Ovary (tissue), 9 donors: ENCODE measurements around the gene TRPM3. TPM values are rescaled to one million over a fixed set of nuclear protein-coding genes. Genes with fewer than 3 reads are reported as not detected.

Experiments used
- DNase-seq, 5 donors: peaks; one replicate each; pipeline ENCODE4 v3.0.0-alpha.2; 2019 to 2020
- H3K27ac ChIP-seq, 2 donors: fragments of 200-600 bp; one replicate each; pipeline versions ENCODE4 v1.5.1 to v1.8.0; 2019 to 2022
- H3K27me3 ChIP-seq: fragments of 200-600 bp; one replicate; pipeline ENCODE4 v1.8.0; 2022
- H3K36me3 ChIP-seq: fragments of 200-600 bp; sonication (generic); one replicate; pipeline ENCODE4 v1.5.1; 2019
- H3K4me1 ChIP-seq: one replicate; pipeline ENCODE4 v1.8.1; 2013; ENCODE audit warnings: mild to moderate bottlenecking, moderate library complexity; ENCODE audit not compliant: insufficient read depth
- H3K4me3 ChIP-seq: fragments of 200-600 bp; sonication (generic); one replicate; pipeline ENCODE4 v1.5.1; 2017
- H3K9me3 ChIP-seq, 2 donors: fragments of 200-600 bp in 1 of 2; sonication (generic) in 1 of 2; one replicate each; pipeline versions ENCODE4 v1.5.1 to v1.8.1; 2013 to 2019; ENCODE audit warnings: mild to moderate bottlenecking in 1 of 2, moderate library complexity in 1 of 2
- CTCF ChIP-seq, 3 donors: fragments of 450-650 bp in 2 of 3; fragments of 200-600 bp in 1 of 3; IDR thresholded peaks; one replicate each; pipeline versions ENCODE4 v1.5.1 to v1.8.0; 2016 to 2022; ENCODE audit warnings: antibody characterized with exemption in 3 of 3, mild to moderate bottlenecking in 1 of 3
- EP300 ChIP-seq: sonication (generic); formaldehyde crosslinking; IDR thresholded peaks from one replicate; pipeline ENCODE4 v1.6.1; 2017; ENCODE audit warnings: antibody characterized with exemption
- POLR2A ChIP-seq: fragments of 450-650 bp; IDR thresholded peaks from one replicate; pipeline ENCODE4 v1.6.1; 2017; ENCODE audit warnings: antibody characterized with exemption, mild to moderate bottlenecking, moderate library complexity
- WGBS, 3 donors: extraction: QIAGEN DNeasy Blood & Tissue Kit in 1 of 3; methylation state at CpG; one replicate each; pipeline versions ENCODE4 v1.1.5 to v1.1.7; 2013 to 2017; 5-methylcytosine and 5-hydroxymethylcytosine counted together
- intact Hi-C, 4 donors: fragments of 100-400 bp; cut with DNase I; formaldehyde crosslinking; loops; one replicate each; pipeline versions ENCODE4 v1.11.0 to v1.15.1; 2022 to 2023
- polyA plus RNA-seq, 2 donors: library from polyadenylated mRNA; stranded (reverse); fragments of 200-250 nt in 1 of 2; fragments of 350-450 nt in 1 of 2; fragmentation: Illumina TruSeq in 1 of 2; extraction: RNeasy Lipid Tissue Mini Kit (QIAGEN cat#74804) in 1 of 2; gene quantifications; one replicate each; pipeline ENCODE4 v1.2.3, GENCODE V29; 2013 to 2014
- total RNA-seq, 7 donors: library from RNA; depleted of rRNA in 2 of 7; stranded (reverse); fragments of >200 nt in 2 of 7; fragmentation: NEBNext Ultra II Directional in 3 of 7; extraction: Animal tissue kit (Norgen Biotek cat#: 25700) in 3 of 7; gene quantifications; one replicate each; pipeline versions ENCODE4 v1.1.0 to v1.2.4, GENCODE V29; 2016 to 2023
- donor health status: DM: no; HTN: no; CAD: no; lungs with moderate emphysema.
- donor health status: DM: no; HTN: no; CAD: no.
- donor health status: Bipolar disorder and iron deficiency.
- donor health status: DM: yes; HTN: yes; CAD: no.
- donor health status: DM: no; HTN: no; CAD: no.
- donor health status: DM: yes; HTN: yes; CAD: no.

Gene TRPM3
- total and polyA plus RNA-seq, 9 donors, result 0.80 to 18.5 (median 4.6) TPM

GRCh38 chr9:70586476-70586875 lies 534.9 kb downstream of the TRPM3 start:
- TF ChIP-seq CTCF (IDR thresholded peaks at IDR 0.05), result no peak
- no peak for TF ChIP-seq EP300
- TF ChIP-seq POLR2A, result no peak
- 36 to 50% (median 43%) methylated on average over 4 of the region's 4 CpGs for WGBS, 3 donors
- H3K4me3 ChIP-seq, result no peak overlapping the region
- intact Hi-C loops, result loop anchor here in 1 of 4 donors (5.0 kb wide), 1 partner anchor 169 kb away; no protein-coding TSS in a partner anchor
- H3K27me3 ChIP-seq, result no peaks in the 10 kb centered on the region
- no peak for DNase-seq
- H3K27ac ChIP-seq, result no peak overlapping the region
- H3K9me3 ChIP-seq, result no peaks in the 10 kb centered on the region
- peaks cover 6% of the 10 kb centered on the region for H3K4me1 ChIP-seq
- no peaks in the 10 kb centered on the region for H3K36me3 ChIP-seq

GRCh38 chr9:70581955-70582350 lies 539.5 kb downstream of the TRPM3 start:
- Histone ChIP-seq H3K27me3 (no peaks in the 10 kb centered on the region), H3K27ac (no peak overlapping the region), H3K4me3 (no peak overlapping the region), H3K36me3 (no peaks in the 10 kb centered on the region), H3K9me3 (no peaks in the 10 kb centered on the region), H3K4me1 (no peaks in the 10 kb centered on the region)
- intact Hi-C loops, result loop anchor here in 1 of 4 donors (5.0 kb wide), 1 partner anchor 90 kb away; no protein-coding TSS in a partner anchor
- no peak for DNase-seq
- no peak for TF ChIP-seq POLR2A
- TF ChIP-seq EP300, result no peak
- TF ChIP-seq CTCF (IDR thresholded peaks at IDR 0.05), result no peak
- 68 to 88% (median 83%) methylated on average over 2 of the region's 2 CpGs for WGBS, 3 donors

GRCh38 chr9:70581214-70581954 lies 540.0 kb downstream of the TRPM3 start:
- no peak overlapping the region for H3K4me3 ChIP-seq
- DNase-seq, result no peak
- H3K36me3 ChIP-seq, result no peaks in the 10 kb centered on the region
- intact Hi-C loops, result loop anchor here in 1 of 4 donors (5.0 kb wide), 1 partner anchor 89 kb away; no protein-coding TSS in a partner anchor
- H3K4me1 ChIP-seq, result no peaks in the 10 kb centered on the region
- no peaks in the 10 kb centered on the region for H3K27me3 ChIP-seq
- no peak overlapping the region for H3K27ac ChIP-seq
- no peak for TF ChIP-seq POLR2A
- no peak for TF ChIP-seq EP300
- TF ChIP-seq CTCF (IDR thresholded peaks at IDR 0.05), result no peak
- H3K9me3 ChIP-seq, result no peaks in the 10 kb centered on the region
- 84 to 94% (median 84%) methylated on average over 7 of the region's 7 CpGs for WGBS, 3 donors

GRCh38 chr9:70580606-70581195 lies 540.7 kb downstream of the TRPM3 start:
- WGBS, 3 donors, result 69 to 91% (median 74%) methylated on average over 4 of the region's 4 CpGs
- no peak for TF ChIP-seq EP300
- TF ChIP-seq CTCF (IDR thresholded peaks at IDR 0.05), result no peak
- no peaks in the 10 kb centered on the region for H3K36me3 ChIP-seq
- H3K27me3 ChIP-seq, result no peaks in the 10 kb centered on the region
- H3K4me1 ChIP-seq, result no peaks in the 10 kb centered on the region
- no peak for DNase-seq
- intact Hi-C loops, result loop anchor here in 1 of 4 donors (5.0 kb wide), 1 partner anchor 88 kb away; no protein-coding TSS in a partner anchor
- H3K4me3 ChIP-seq, result no peak overlapping the region
- no peaks in the 10 kb centered on the region for H3K9me3 ChIP-seq
- H3K27ac ChIP-seq, result no peak overlapping the region
